Muscle of back (tissue), 11 donors: Measurements from ENCODE around the gene KRT39. TPM values are rescaled to one million over a fixed set of nuclear protein-coding genes. Genes with fewer than 3 reads are reported as not detected.
"Not testable (repeated sequence)": the region's sequence is repeated elsewhere in the genome, so short reads cannot be mapped to it uniquely, and the experiment has no call there.

Experiments
- DNase-seq, 3 donors: peaks; one replicate each; pipeline versions ENCODE4 v3.0.0 to v3.0.0-alpha.2; 2013
- polyA plus RNA-seq, 10 donors: library from polyadenylated mRNA; unstranded; fragments of 120-200 nt; gene quantifications; one replicate each; pipeline ENCODE4 v1.2.1, GENCODE V29; 2013; ENCODE audit not compliant: insufficient read length in 10 of 10

Gene KRT39
- polyA plus RNA-seq, 10 donors, result 2.9 to 9.6 (median 5.2) TPM

DNA sequence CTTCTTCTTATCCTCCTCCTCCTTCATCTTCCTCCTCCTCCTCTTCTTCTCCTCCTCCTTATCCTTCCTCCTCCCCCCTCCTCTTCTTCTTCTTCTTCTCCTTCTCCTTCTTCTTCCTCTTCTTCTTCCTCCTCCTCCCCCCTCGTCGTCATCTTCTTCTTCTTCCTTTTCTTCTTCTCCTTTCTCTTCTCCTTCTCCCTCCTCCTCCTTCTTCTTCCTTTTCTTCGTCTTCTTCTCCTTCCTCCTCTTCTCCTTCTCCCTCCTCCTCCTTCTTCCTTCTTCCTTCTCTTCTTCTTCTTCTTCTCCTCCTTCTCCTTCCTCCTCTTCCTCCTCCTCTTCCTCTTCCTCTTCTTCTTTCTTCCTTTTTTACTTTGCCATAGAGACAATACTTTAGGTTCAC is 24.2 kb downstream of the KRT39 start:
- no peak for DNase-seq

- DNase-seq, result no peak
These were observed 26.5 kb downstream of the KRT39 start for GRCh38 chr17:40940266-40940665.

DNA sequence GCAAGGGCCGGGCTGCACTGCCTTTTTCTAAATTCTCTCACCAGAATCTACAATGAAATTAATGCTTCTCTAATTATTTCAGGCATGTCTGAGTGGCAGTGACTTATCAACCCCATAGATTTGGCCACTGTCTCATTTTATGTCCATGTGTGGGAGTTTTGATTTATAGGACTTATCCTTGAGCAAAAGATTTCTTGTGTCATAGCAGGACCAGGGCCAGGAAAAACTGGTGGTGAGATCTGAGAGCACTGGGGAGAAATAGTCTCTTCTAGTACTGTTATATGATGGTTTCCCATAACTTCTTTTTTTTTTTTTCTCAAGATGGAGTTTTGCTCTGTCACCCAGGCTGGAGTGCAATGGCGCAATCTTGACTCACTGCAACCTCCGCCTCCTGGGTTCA is 27.8 kb downstream of the KRT39 start:
- DNase-seq, result no peak

GRCh38 chr17:40937384-40937819 is 29.3 kb downstream of the KRT39 start, which contains the start of gene KRT23:
Gene KRT23, minus strand, starts transcription at chr17:40937646. Its CDS starts 1,043 bp downstream, at chr17:40936603.
- peak in 2 of 3 donors; percentile 9 to 13 for DNase-seq

DNA sequence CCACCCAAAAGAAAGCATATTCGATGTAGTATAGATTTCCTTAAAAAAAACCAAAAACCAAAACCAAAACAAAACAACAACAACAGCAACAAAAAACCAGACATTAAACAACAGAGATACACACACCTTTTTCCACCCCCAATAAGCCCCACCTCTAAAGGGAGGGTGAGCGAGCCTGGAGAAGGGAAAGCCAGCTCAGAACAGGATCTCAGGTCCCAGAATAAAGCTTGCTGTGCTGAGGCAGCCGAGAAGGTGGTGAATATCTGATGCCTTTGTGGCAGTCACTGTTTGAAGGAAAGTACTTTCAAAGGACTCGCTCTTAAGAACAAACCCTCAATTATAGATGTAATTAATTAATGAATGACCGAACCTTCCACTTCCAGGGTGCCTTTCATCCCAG is 29.8 kb downstream of the KRT39 start:
- DNase-seq, result no peak

GRCh38 chr17:40936437-40936971 is 30.2 kb downstream of the KRT39 start:
- DNase-seq, result no peak

GRCh38 chr17:40935624-40936023 is 31.1 kb downstream of the KRT39 start:
- DNase-seq, result no peak

- DNase-seq, result no peak
These were observed 34.1 kb downstream of the KRT39 start for GRCh38 chr17:40932608-40933007.

DNA sequence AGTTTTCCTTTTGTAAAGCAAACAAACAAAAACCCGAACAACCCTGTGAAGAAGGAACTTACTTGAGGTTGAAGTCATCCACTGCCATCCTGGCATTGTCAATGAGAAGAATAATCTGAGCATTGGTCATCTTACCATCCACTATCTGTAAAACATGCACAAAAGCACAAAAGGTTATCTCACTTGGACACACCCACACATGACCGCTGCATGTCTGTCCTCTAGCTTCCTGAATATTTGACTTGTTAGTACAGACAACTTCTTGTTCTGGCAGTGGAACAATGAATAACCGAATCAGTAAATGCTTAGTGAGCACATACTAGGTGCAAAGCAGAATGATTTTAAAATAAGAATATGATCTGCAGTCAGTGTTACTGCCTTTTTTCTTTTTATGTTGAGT is 35.4 kb downstream of the KRT39 start:
- DNase-seq, result no peak

- DNase-seq, result no peak
These were observed 40.4 kb downstream of the KRT39 start for GRCh38 chr17:40926341-40926740.

DNA sequence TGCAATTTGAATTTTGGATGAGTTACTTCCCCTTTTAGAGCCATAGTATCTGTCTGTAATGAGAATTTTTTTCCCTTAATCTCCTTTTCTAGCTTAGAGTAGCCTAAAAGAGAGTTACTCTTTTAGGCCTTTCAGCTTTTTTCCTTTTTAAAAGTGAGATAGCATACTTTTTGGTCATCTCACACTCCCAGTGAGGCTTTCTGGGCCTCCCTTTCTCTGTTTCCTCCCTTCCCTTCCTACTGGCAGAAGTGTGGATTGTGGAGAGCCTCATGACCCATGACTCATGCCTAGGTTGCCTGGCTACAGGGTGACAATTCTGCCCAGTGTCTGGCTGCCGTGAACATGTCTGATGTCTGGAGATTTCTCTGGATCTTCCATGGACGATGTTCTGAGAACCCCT is 44.5 kb downstream of the KRT39 start:
- peak in 2 of 3 donors; percentile 12 to 45 for DNase-seq

GRCh38 chr17:40921026-40921425 is 45.7 kb downstream of the KRT39 start:
- DNase-seq, result no peak

DNA sequence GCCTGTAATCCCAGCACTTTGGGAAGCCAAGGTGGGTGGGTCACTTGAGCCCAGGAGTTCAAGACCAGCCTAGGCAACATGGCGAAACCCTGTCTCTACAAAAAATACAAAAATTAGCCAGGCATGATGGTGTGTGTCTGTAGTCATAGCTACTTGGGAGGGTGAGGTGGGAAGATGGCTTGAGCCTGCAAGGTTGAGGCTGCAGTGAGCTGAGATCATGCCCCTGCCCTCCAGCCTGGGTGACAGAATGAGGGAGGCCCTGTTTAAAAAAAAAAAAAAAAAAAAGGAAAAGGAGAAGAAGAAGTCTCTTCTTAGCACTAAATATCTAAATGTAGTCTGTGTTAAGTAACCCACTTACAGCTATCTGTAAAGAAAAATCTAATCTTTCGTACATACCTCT is 49.6 kb downstream of the KRT39 start:
- DNase-seq, result not testable (repeated sequence)

GRCh38 chr17:40916366-40916765 is 50.4 kb downstream of the KRT39 start:
- DNase-seq, result no peak

DNA sequence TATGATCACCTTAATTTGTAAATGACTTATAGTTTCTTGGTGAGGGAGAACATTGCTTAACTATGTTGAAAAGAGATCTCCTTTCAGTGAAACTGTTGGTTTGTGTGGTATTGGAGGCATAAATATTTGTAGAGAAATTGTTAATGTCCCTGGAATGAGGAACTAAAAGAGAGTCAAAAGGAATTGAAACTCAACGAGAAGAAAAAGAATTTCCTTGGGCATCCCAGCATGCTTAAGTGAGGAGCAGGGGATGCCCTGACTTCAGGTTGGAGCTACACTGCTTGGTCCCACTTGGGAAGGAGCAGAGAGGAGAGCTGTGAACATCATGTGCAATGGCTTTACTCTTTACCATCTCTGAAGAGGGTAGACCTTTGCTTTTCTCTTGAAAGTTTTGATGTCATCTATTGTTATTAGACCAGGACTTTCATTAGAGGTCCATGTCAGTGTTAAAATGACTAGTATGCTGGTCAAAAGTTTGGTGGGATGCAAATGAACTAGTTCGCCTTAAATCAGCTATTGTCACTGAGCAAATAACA is 51.0 kb downstream of the KRT39 start:
- DNase-seq, result peak in 1 of 3 donors; percentile 16

GRCh38 chr17:40915199-40915661 is 51.5 kb downstream of the KRT39 start:
- peak in 1 of 3 donors; percentile 88 for DNase-seq

- no peak for DNase-seq
These were observed 52.5 kb downstream of the KRT39 start for GRCh38 chr17:40914075-40914855.

- no peak for DNase-seq
These were observed 54.1 kb downstream of the KRT39 start for GRCh38 chr17:40912486-40913210.

DNA sequence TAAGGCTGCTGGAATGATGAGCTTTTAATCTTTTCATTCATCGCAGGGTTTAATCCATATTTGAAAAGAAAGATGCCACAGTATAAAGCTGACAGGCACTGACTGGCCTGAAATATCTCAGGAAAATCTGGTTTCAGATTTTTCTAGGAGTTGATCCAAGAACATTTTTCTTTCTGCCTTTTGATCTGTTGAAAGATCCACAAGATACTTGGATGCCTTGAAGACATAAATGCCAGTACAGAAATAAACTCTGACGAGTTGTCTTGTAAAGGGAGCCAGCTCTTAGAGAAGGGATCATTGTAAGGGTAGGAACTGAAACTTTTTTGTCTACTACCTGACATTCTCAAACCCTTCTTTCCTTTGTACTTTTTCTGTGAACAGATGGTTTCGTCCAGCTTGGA is 56.3 kb downstream of the KRT39 start:
- DNase-seq, result peak; percentile 27 to 84 (median 57)

- no peak for DNase-seq
These were observed 57.0 kb downstream of the KRT39 start for GRCh38 chr17:40909755-40910154.

GRCh38 chr17:40909351-40909750 is 57.4 kb downstream of the KRT39 start:
- DNase-seq, result peak; percentile 75 to 94 (median 86)
